Measurements from ENCODE around the gene KRT34.

DNA sequence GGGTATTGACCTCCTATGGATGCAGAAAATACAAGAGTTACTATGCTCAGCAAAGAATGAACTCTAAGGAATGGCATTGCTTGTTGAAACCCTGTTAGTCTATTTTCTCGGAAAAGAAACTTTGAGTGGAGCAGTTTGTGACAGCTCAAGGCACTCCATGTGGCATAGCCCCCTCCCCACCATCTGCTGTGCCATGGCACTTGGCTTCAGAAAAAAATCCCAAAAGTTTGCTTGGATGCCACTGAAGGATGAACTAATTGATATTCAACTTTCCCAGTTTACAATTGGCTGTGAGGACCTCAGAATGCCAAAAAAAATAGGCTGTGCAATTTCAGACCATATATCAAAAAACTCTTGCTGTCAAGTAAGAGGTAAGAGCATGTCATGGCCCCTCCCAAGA, 13.5 kb upstream of the KRT34 start:
- TF ChIP-seq, protein P1, sequence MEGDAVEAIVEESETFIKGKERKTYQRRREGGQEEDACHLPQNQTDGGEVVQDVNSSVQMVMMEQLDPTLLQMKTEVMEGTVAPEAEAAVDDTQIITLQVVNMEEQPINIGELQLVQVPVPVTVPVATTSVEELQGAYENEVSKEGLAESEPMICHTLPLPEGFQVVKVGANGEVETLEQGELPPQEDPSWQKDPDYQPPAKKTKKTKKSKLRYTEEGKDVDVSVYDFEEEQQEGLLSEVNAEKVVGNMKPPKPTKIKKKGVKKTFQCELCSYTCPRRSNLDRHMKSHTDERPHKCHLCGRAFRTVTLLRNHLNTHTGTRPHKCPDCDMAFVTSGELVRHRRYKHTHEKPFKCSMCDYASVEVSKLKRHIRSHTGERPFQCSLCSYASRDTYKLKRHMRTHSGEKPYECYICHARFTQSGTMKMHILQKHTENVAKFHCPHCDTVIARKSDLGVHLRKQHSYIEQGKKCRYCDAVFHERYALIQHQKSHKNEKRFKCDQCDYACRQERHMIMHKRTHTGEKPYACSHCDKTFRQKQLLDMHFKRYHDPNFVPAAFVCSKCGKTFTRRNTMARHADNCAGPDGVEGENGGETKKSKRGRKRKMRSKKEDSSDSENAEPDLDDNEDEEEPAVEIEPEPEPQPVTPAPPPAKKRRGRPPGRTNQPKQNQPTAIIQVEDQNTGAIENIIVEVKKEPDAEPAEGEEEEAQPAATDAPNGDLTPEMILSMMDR (IDR thresholded peaks at IDR 0.05) = no peak
- no peak for TF ChIP-seq EP300 (IDR thresholded peaks at IDR 0.05)
- no peak for TF ChIP-seq POLR2A (IDR thresholded peaks at IDR 0.05)
